Brain pericyte (primary cell): ENCODE measurements around the gene EHD4.

Experiments used
- DNase-seq: peaks from one replicate; pipeline ENCODE4 v3.0.0-alpha.2; 2012; ENCODE audit warnings: low read depth, low spot score

Gene EHD4

DNA sequence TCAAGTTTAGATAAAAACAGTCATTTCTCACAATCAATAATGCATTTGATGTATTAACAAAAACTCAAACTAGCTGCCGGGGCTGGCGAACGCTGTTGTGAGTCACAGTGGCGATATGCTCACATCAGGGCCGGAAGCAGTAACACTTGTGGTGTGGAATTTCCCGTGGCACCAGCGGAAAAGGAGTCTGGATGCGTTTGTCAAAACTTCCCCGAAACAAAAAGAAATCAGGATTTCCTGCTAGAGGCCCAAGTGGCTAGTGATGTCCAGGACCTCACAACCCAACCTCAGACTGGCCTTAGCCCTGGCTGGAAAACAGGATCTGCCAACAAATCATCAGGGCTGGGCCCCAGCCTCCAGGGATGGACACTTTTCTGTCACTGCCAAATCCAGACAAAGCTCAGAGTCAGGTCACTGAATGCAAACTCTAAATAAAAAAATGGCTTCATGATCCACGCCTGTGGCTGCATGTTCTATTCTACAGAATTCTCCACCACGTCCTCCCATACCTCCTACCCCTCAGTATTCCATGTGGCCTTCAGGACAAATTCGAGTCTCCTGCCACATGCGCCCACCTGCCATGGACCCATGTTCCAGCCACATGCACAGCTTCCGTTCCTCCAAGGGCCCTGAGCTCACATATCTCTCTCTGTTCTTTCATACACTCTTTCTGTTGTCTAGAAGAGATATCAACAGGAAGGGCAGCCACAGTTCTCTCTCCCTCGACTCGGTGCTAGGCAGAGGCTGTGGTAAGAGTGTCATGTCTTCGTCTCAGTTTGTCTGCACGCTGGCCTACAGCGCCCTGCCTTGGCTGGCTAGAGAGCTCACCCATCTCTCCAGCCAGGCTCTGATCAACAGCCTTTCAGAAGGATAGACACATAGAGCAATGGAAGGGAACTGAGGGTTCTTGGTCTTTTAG lies 35.4 kb downstream of the EHD4 start:
- DNase-seq, result no peak

DNA sequence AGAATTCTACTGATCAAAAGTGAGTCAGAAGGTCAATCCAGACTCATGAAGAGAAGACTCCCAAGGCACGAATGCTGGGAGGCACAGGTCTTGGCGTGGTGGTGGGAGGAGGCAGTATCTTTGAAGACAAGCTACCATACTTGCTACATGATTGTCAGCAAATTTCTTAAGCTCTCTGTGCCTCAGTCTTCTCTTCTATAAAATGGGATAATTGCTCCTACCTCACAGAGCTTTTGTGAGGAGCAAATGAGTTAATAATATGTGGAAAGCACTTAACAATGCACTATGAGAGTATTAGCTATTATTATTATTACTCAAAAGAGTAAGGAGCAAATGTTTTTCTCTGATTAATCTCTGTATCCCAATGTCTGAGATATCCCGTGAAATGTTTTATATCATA lies 36.2 kb downstream of the EHD4 start:
- no peak for DNase-seq

- DNase-seq, result no peak
Measured at GRCh38 chr15:41935566-41936020, 36.8 kb downstream of the EHD4 start.

GRCh38 chr15:41934843-41935242 lies 37.5 kb downstream of the EHD4 start:
- DNase-seq, result no peak

DNA sequence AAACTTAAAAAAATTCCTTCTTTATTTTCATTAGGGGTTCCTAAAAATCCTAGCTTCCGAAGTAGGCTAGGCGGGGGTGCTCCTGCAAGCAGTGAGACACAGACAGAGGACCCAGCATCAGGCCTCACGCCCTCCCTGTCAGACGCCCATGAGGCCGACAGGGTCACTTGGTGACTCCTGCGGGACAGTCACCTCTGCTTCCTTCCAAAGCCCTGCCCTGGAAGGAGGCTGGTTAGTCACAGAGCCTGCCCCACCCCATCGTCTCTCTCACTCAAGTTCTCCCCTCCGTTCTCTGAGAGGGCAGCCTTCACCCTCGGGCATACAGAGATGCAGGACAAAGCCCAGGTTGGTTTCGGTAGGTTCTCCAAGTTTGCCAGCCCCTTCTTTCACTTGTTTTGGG lies 38.6 kb downstream of the EHD4 start:
- DNase-seq, result no peak

GRCh38 chr15:41933326-41933725 lies 39.0 kb downstream of the EHD4 start:
- no peak for DNase-seq

GRCh38 chr15:41932511-41933289 lies 39.7 kb downstream of the EHD4 start:
- no peak for DNase-seq

GRCh38 chr15:41932101-41932500 lies 40.3 kb downstream of the EHD4 start:
- DNase-seq, result no peak

DNA sequence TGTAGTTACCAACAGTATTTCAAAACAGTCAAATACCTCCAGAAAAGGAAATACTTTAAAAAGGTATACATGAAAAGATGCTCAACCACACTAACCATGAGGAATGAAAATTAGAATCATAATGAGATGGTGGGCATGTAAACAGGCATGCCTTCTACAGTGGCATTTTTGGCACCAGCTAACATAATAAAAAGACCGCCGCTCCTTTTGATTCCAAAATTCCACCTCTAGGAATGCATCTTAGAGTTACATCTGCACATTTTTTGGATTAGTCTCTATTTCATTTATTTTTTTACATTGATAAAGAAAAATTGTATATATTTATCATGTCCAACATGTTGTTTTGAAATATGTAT lies 41.5 kb downstream of the EHD4 start:
- no peak for DNase-seq

DNA sequence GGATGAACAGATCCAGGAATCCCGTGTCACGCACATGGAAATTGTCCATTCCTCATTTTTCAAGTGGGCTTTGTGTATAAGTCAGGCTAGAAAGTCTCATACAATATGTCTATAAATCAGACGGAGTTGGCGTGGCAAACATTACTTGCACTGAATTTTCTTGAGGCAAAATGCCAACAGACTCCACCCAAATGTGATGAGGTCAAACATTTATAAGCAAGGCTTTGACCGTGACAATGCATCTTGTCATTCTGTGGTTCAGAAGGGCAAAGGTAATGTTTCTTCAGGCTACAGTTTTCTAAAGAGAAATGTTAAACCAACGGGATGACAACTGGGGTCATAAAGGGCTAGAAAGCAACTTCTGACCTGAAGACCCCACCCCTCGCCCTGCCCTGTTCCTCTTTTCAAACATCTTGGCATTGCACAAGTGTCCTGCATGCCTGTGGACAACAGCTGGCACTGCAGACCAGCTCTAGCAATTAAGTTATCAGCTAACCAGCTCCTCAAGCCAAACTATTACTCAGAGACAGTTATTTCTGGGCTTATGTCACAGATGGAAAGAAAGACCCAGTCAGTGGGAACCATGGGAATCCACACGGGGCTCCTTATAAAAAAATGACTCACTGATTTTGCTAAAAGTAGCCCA lies 42.0 kb downstream of the EHD4 start:
- no peak for DNase-seq

DNA sequence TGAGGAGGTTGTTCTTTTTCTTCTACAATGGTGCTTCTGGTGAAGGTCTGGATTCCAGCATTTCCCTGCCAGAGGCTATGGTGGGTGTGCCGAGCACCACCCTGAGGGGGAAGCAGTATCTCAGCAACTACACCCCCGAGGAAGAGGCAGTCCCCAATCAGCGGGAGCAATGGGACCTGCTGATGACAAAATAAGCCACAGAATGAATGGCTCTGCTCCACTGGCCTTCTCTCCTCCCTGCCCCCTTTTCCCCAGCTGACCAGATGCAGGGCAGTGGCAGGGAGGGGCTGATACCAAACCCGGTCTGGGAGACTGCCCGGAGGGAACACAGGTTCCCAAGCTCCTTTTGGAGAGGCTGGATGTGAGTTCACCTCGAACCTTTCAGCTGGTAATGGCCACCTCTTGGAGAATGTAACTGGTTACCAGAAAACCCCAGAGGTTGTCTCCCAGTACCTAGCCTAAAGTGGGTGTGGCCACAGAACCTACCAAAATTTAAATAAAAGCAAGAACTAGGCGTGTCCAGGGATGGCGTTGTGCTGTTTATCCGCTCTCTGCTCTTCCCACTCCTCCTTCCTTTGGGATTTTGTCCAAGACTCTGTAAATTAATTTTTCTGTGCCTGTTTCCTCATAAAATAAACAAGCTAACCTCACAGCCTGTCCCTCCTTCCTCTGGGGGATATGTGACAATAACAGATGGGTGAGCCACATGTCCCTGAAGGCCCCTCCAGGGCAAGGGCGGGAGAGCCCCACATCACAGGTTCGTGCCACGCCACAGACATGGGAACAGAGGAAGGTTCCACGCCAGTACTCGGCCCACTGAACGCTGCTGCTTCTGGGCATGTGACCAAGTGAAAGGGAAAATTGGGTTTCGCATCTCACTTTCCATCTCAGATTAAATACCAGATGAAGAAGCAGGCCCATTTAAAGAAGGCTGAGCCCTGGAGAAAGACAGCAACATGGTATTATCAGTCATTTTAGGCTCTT lies 43.4 kb downstream of the EHD4 start:
- no peak for DNase-seq

- DNase-seq, result no peak
Measured at GRCh38 chr15:41928100-41928499, 44.3 kb downstream of the EHD4 start.

- no peak for DNase-seq
Measured at GRCh38 chr15:41927536-41927935, 44.8 kb downstream of the EHD4 start.

DNA sequence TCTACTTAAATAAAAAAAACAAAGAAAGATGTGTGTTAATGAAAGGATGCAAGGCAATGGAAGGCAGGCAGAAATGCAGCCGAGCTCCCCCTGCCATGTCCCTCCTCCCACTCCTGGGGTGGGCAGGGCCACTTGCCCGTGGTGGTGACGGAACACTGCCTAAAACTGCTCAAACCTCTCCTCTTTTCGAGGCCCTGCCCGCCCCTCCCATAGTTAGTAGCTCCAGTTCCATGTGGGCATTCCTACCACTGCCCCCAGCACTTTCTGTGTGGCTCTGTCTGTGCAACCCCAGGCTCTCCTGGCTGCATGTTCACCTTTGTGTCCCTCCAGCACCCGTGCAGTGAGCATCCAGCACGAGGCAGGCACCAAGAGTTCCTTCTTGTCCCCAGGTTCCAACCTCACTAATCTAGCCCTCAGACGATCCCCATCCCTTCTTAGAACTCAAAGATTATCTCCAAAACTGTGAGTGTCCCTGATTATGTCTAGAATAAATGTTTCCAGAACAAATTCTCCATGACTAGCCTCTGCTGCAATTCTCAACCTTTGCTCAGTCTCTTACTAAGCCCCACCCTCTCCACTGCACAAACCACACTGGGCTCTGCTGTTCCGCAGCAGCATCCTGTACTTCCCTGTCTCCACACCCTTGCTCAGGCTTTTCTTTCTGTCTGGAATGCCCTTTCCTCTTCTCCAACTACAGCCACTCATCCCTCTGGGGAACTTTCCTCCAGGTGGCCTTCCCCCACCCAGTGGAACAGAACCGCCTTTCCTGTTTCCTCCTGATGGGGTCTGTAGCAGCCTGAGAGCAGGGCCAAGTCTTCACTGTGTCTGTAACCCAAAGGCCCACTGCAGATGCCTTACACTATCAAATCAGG lies 45.9 kb downstream of the EHD4 start:
- DNase-seq, result no peak

- no peak for DNase-seq
Measured at GRCh38 chr15:41925086-41925608, 47.2 kb downstream of the EHD4 start.

DNA sequence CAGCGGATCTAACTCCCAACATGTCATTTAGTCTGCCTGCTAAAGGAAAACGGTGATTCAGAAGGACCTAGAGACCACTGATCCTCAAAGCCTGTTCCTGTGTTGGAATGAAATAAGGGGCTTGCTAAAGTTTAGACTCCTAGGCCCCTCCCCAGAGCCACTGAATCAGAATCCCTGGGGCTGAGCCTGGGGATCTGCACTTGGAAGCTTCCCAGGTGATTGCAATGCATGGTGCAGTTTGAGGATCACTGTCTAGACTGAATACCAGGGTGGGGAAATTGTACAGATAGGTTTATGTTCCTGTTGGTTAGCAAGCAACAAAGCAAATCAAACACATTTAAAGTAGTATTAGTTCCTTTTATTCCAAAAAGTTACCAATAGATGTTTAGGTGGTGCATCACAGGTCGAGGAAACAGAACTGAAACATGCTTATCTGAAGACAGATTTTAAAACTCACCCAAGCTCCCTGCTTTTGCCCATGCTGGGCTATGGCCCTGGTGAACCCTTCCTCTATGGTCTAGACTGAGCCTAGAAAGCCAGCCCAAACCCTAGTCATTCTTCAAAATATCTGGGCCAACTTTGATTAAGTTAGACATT lies 48.9 kb downstream of the EHD4 start:
- no peak for DNase-seq

DNA sequence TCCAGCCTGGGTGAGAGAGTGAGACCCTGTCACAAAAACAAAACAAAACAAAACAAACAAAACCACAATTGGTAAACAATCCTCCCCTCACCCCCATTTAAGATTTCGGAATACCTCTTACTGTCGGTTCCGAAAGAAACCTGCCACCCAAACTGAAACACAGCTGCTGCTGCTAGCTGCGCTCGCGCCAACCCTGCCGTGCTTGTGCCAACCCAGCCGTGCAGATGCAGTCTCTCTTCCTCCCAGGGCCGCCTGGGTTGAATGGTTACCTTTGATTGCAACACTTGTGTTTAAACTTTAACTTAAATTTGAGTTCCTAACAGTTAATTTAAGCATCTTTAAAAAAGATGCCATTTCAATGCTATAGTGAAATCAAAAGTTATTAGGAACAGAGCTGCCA lies 50.0 kb downstream of the EHD4 start:
- DNase-seq, result no peak

DNA sequence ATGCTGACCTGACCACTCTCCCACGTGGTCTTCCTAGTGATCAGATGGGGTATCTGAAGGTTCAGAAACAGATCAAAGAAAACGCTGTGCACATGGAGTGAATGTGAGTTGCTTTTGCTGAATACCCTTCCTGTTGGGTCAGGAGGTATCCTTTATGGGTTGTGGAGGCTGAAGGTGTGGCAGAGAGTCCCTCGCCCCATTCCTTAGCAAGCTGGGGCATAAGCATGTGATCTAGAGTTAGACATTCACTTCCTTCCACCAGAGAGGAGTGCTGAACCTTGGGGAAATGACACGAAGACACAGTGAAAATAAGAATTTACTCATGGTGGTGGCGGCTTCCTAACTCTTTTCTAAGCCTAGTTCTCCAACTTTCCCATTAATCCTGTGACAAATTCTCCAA lies 50.7 kb downstream of the EHD4 start:
- DNase-seq, result no peak

- no peak for DNase-seq
Measured at GRCh38 chr15:41921167-41921566, 51.2 kb downstream of the EHD4 start.
